Testis (tissue), 3 donors: ENCODE data around the gene WDR4. TPM values are rescaled to one million over a fixed set of nuclear protein-coding genes. Genes with fewer than 3 reads are reported as not detected.
"Not testable (repeated sequence)": the region's sequence is repeated elsewhere in the genome, so short reads cannot be mapped to it uniquely, and the experiment has no call there.

Source experiments
- DNase-seq: peaks from one replicate; pipeline ENCODE4 v3.0.0-alpha.2; 2019
- H3K27ac ChIP-seq, 2 donors: fragments of 200-600 bp; sonication (generic); one replicate each; pipeline ENCODE4 v1.5.1; 2019
- H3K27me3 ChIP-seq: fragments of 200-600 bp; sonication (generic); one replicate; pipeline ENCODE4 v1.5.1; 2019
- H3K36me3 ChIP-seq: fragments of 200-600 bp; sonication (generic); one replicate; pipeline ENCODE4 v1.5.1; 2017; ENCODE audit warnings: low read depth; ENCODE audit errors: missing control alignments
- H3K4me1 ChIP-seq: fragments of 200-600 bp; sonication (generic); one replicate; pipeline ENCODE4 v1.5.1; 2019
- H3K4me3 ChIP-seq, 2 donors: fragments of 200-600 bp; sonication (generic); one replicate each; pipeline ENCODE4 v1.5.1; 2017 to 2019
- H3K9me3 ChIP-seq: fragments of 200-600 bp; sonication (generic); one replicate; pipeline ENCODE4 v1.5.1; 2017
- POLR2A ChIP-seq: fragments of 450-650 bp; IDR thresholded peaks from one replicate; pipeline ENCODE4 v1.6.1; 2017; ENCODE audit warnings: antibody characterized with exemption, mild to moderate bottlenecking, moderate library complexity
- WGBS, 2 donors: methylation state at CpG; one replicate each; pipeline ENCODE4 v1.1.5; 2018; 5-methylcytosine and 5-hydroxymethylcytosine counted together
- intact Hi-C: fragments of 100-400 bp; cut with DNase I; formaldehyde crosslinking; loops from one replicate; pipeline ENCODE4 v1.15.1; 2023; ENCODE audit warnings: low total_unique reads
- polyA plus RNA-seq: library from polyadenylated mRNA; stranded (reverse); fragments of 350-450 nt; fragmentation: Illumina TruSeq; extraction: RNeasy Lipid Tissue Mini Kit (QIAGEN cat#74804); gene quantifications from one replicate; pipeline ENCODE4 v1.2.3, GENCODE V29; 2014; ENCODE audit warnings: low read depth, low replicate concordance; ENCODE audit not compliant: insufficient read depth
- total RNA-seq, 2 donors: library from RNA; depleted of rRNA; stranded (reverse); fragments of >200 nt; gene quantifications; one replicate each; pipeline ENCODE4 v1.2.3, GENCODE V29; 2016
- TF ChIP-seq, protein P1 (sequence below), 3 experiments: fragments of 450-650 bp in 2 of 3; fragments of 200-600 bp in 1 of 3; sonication (generic) in 1 of 3; IDR thresholded peaks; one replicate each; pipeline ENCODE4 v1.5.1; 2016 to 2019; ENCODE audit warnings: antibody characterized with exemption in 3 of 3, mild to moderate bottlenecking in 2 of 3, moderate library complexity in 1 of 3

The WDR4 gene
- total and polyA plus RNA-seq, 3 donors from 2014 or later, result 14.2 to 24.9 (median 24.8) TPM

DNA sequence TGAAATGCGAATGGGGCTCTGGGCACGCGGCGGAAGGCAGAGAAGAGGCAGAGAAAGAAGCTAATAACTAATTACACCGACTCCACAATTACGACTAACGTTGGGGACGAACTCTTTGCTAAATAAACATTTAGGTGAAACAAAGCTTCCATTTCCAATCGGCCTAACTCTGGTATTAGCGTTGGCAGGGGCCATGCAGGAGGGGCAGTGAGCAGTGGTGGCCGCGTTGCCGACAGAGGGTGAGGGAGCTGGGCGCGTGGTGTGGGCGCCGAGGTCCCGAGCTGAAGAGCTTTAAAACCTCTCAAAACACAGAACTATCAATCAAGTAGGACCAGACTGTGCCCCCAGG is 13.2 kb upstream of the WDR4 start:
- H3K4me1 ChIP-seq, result no peaks in the 10 kb centered on the region
- peak overlapping the region; percentile 94 to 97 for H3K4me3 ChIP-seq
- intact Hi-C loops, result no loop called here
- no peak for DNase-seq
- H3K27me3 ChIP-seq, result no peaks in the 10 kb centered on the region
- H3K9me3 ChIP-seq, result no peaks in the 10 kb centered on the region
- 6 to 9% methylated on average over 18 of the region's 18 CpGs for WGBS, 2 donors
- TF ChIP-seq, protein P1, sequence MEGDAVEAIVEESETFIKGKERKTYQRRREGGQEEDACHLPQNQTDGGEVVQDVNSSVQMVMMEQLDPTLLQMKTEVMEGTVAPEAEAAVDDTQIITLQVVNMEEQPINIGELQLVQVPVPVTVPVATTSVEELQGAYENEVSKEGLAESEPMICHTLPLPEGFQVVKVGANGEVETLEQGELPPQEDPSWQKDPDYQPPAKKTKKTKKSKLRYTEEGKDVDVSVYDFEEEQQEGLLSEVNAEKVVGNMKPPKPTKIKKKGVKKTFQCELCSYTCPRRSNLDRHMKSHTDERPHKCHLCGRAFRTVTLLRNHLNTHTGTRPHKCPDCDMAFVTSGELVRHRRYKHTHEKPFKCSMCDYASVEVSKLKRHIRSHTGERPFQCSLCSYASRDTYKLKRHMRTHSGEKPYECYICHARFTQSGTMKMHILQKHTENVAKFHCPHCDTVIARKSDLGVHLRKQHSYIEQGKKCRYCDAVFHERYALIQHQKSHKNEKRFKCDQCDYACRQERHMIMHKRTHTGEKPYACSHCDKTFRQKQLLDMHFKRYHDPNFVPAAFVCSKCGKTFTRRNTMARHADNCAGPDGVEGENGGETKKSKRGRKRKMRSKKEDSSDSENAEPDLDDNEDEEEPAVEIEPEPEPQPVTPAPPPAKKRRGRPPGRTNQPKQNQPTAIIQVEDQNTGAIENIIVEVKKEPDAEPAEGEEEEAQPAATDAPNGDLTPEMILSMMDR (IDR thresholded peaks at IDR 0.05), result no peak
- no peak for TF ChIP-seq POLR2A
- peak overlapping the region; percentile 71 to 93 for H3K27ac ChIP-seq
- H3K36me3 ChIP-seq, result no peaks in the 10 kb centered on the region

DNA sequence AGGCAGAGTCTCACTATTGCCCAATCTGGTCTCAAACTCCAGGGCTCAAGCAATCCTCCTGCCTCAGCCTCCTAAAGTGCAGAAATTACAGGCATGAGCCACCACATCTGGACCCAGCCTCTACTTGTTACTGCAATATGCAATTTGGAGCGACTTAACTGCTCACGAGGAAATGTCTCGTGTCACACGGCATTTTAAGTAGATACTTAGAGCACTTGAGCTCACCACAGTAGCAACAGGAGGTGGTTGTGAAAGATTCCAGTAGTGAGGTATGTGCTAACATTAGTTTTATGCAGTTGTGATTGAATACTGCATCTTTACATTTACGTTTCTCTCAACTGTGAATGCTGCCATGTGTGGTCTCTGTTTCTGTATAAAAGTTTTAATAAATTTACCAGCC is 8.0 kb upstream of the WDR4 start:
- Histone ChIP-seq H3K27me3 (no peaks in the 10 kb centered on the region), H3K27ac (no peak overlapping the region), H3K4me3 (no peak overlapping the region), H3K36me3 (no peaks in the 10 kb centered on the region), H3K9me3 (no peaks in the 10 kb centered on the region), H3K4me1 (no peaks in the 10 kb centered on the region)
- no peak for TF ChIP-seq POLR2A
- TF ChIP-seq, protein P1 (IDR thresholded peaks at IDR 0.05), result no peak
- intact Hi-C loops, result no loop called here
- WGBS, 2 donors, result 96% methylated on average over 5 of the region's 5 CpGs
- no peak for DNase-seq

DNA sequence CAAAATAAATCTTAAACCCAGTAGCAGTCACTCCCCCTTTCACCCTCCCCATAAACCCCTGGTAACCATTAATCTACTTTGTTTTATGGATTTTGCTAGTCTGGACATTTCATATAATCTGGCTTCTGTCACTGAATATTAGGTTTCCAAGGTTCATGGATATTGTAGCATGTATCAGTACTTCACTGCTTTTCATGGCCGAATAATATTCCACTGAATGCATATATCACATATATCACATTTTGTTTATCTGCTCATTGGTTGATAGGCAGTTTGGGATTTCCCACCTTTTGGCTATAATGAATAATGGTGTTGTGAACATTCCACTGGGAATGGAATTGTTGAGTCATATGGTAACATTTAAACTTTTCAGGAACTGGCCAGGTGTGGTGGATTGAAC is 4.6 kb upstream of the WDR4 start:
- Histone ChIP-seq H3K27ac (no peak overlapping the region), H3K4me1 (peaks cover 4% of the 10 kb centered on the region), H3K36me3 (no peaks in the 10 kb centered on the region), H3K9me3 (no peaks in the 10 kb centered on the region), H3K4me3 (no peak overlapping the region), H3K27me3 (no peaks in the 10 kb centered on the region)
- intact Hi-C loops, result no loop called here
- TF ChIP-seq POLR2A, result no peak
- TF ChIP-seq, protein P1 (IDR thresholded peaks at IDR 0.05), result no peak
- DNase-seq, result no peak
- WGBS, 2 donors, result 39 to 97% methylated on average over 1 of the region's 1 CpG

DNA sequence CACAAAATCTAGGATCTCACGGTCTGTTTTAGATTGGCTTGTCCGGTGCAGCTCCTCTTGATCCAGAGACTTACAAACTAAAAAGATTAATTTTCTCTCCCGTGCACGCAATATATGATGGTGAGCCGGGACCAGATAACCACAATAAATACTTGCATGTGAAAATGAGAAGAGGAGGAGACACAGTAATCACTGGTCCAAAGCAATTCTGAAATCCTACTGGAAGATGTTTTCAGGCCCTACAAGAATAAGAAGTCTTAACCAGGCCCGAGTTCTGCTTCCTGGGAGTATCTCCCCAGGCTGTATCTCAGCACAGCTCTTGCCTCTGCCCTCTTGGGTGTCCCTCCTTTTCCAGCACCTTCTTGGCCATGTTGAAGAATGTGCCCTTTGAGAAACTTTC is 1.0 kb upstream of the WDR4 start:
- peaks cover 10% of the 10 kb centered on the region for H3K4me1 ChIP-seq
- no peaks in the 10 kb centered on the region for H3K27me3 ChIP-seq
- no peak for DNase-seq
- WGBS, 2 donors, result 67 to 80% methylated on average over 6 of the region's 6 CpGs
- H3K36me3 ChIP-seq, result no peaks in the 10 kb centered on the region
- TF ChIP-seq, protein P1 (IDR thresholded peaks at IDR 0.05), result no peak
- no peak for TF ChIP-seq POLR2A
- intact Hi-C loops, result no loop called here
- no peaks in the 10 kb centered on the region for H3K9me3 ChIP-seq
- peak overlapping the region in 1 of 2 donors; percentile 99 for H3K4me3 ChIP-seq
- no peak overlapping the region for H3K27ac ChIP-seq

DNA sequence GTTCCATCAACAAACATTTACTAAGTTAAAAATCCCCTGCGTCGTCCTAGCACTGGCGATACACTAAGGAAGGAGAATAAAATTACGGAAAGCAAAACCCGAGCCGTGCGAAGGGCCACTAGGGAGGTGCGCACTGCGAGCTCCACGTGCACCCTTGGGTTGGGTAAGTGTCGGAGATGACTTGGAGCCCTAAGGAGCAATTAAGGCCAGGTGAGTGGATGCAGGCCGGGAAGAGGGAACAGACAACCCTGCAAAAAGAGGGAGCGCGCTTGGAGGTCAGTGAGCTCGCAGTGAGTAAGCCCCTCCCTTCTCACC is 704 bp downstream of the WDR4 start:
- TF ChIP-seq, protein P1 (IDR thresholded peaks at IDR 0.05), result no peak
- TF ChIP-seq POLR2A, result no peak
- Histone ChIP-seq H3K9me3 (no peaks in the 10 kb centered on the region), H3K36me3 (no peaks in the 10 kb centered on the region), H3K27me3 (no peaks in the 10 kb centered on the region), H3K27ac (peak overlapping the region in 1 of 2 donors; percentile 27), H3K4me1 (peaks cover 10% of the 10 kb centered on the region), H3K4me3 (peak overlapping the region; percentile 89 to 99)
- no peak for DNase-seq
- WGBS, 2 donors, result 1% methylated on average over 12 to 15 of the region's 15 CpGs
- intact Hi-C loops, result no loop called here

DNA sequence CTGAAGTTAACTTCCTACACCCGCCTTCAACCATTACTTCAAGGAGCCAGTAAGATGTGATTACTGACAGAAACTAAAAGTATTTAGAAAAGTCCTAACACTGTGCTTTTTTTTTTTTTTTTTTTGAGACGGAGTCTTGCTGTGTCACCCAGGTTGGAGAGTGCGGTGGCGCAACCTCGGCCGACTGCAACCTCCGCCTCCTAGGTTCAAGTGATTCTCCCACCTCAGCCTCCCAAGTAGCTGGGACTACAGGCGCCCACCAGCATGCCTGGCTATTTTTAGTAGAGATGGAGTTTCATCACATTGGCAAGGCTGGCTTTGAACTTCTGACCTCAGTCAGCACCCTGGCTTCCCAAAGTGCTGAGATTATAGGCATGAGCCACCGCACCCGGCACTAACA is 3.5 kb downstream of the WDR4 start:
- 90 to 99% methylated on average over 10 of the region's 10 CpGs for WGBS, 2 donors
- H3K4me1 ChIP-seq, result peaks cover 10% of the 10 kb centered on the region
- H3K4me3 ChIP-seq, H3K27me3 ChIP-seq, H3K9me3 ChIP-seq, H3K27ac ChIP-seq, DNase-seq, H3K36me3 ChIP-seq, intact Hi-C loops: not testable (repeated sequence)
